Transverse colon (tissue), 4 donors: ENCODE results near the gene PTGER4. TPM values are rescaled to one million over a fixed set of nuclear protein-coding genes. Genes with fewer than 3 reads are reported as not detected.

Experiments used
- DNase-seq: peaks from one replicate; pipeline ENCODE4 v3.0.0-alpha.2; 2019
- H3K27ac ChIP-seq, 4 donors: fragments of 200-600 bp; sonication (generic); 2 replicates each; pipeline ENCODE4 v1.5.1; 2016 to 2018; ENCODE audit warnings: inconsistent platforms in 4 of 4
- H3K27me3 ChIP-seq: fragments of 200-600 bp; sonication (generic); 2 replicates; pipeline ENCODE4 v1.5.1; 2017; ENCODE audit warnings: inconsistent platforms
- H3K36me3 ChIP-seq, 4 donors: fragments of 200-600 bp; sonication (generic); 2 replicates each; pipeline ENCODE4 v1.5.1; 2017 to 2019; ENCODE audit warnings: inconsistent platforms in 4 of 4
- H3K4me1 ChIP-seq, 4 donors: fragments of 200-600 bp; sonication (generic); 2 replicates each; pipeline ENCODE4 v1.5.1; 2017 to 2020; ENCODE audit warnings: inconsistent platforms in 4 of 4
- H3K4me3 ChIP-seq, 4 donors: fragments of 200-600 bp; sonication (generic); 1 replicate in 1 of 4; 2 replicates in 3 of 4; pipeline versions ENCODE4 v1.5.1 to v1.6.1; 2017 to 2019; ENCODE audit warnings: inconsistent platforms in 4 of 4
- H3K9me3 ChIP-seq, 2 donors: fragments of 200-600 bp; sonication (generic); 2 replicates each; pipeline ENCODE4 v1.5.1; 2017 to 2019; ENCODE audit warnings: inconsistent platforms in 2 of 2
- CTCF ChIP-seq, 5 experiments: fragments of 200-600 bp in 3 of 5; fragments of 450-650 bp in 2 of 5; sonication (generic) in 3 of 5; IDR thresholded peaks; 1 replicate in 2 of 5; 2 replicates in 3 of 5; pipeline ENCODE4 v1.5.1; 2016 to 2017; ENCODE audit warnings: antibody characterized with exemption in 5 of 5, inconsistent platforms in 3 of 5, mild to moderate bottlenecking in 2 of 5, moderate library complexity in 1 of 5
- EP300 ChIP-seq: sonication (generic); formaldehyde crosslinking; IDR thresholded peaks from one replicate; pipeline ENCODE4 v1.6.1; 2017; ENCODE audit warnings: antibody characterized with exemption, low read depth
- POLR2A ChIP-seq: fragments of 450-650 bp; IDR thresholded peaks from one replicate; pipeline ENCODE4 v1.6.1; 2016; ENCODE audit warnings: antibody characterized with exemption, mild to moderate bottlenecking, moderate library complexity
- POLR2AphosphoS5 ChIP-seq, 3 donors: sonication (generic); formaldehyde crosslinking; IDR thresholded peaks; one replicate each; pipeline ENCODE4 v1.6.1; 2016; ENCODE audit warnings: antibody characterized with exemption in 3 of 3
- WGBS, 2 donors: methylation state at CpG; one replicate each; pipeline ENCODE4 v1.1.5; 2018; ENCODE audit warnings: low coverage in 1 of 2; 5-methylcytosine and 5-hydroxymethylcytosine counted together
- in situ Hi-C, 4 donors: fragments of 200-750 bp; cut with MboI; loops; one replicate each; pipeline versions ENCODE4 v1.15.0 to v1.15.1; 2017; ENCODE audit warnings: low sequenced_read_pairs in 3 of 4, low pct_ligation_motif_present in 1 of 4, low pct_unique_long_range_greater_than_20kb in 1 of 4
- intact Hi-C: fragments of 100-400 bp; cut with DNase I; formaldehyde crosslinking; loops from one replicate; pipeline ENCODE4 v1.15.1; 2023; ENCODE audit warnings: low total_unique reads
- total RNA-seq, 4 donors: library from RNA; depleted of rRNA; stranded (reverse); fragments of >200 nt; gene quantifications; one replicate each; pipeline ENCODE4 v1.1.0, GENCODE V29; 2016

The PTGER4 gene
- total RNA-seq, 4 donors from 2014 or later = 39.6 to 127 (median 105) TPM

DNA sequence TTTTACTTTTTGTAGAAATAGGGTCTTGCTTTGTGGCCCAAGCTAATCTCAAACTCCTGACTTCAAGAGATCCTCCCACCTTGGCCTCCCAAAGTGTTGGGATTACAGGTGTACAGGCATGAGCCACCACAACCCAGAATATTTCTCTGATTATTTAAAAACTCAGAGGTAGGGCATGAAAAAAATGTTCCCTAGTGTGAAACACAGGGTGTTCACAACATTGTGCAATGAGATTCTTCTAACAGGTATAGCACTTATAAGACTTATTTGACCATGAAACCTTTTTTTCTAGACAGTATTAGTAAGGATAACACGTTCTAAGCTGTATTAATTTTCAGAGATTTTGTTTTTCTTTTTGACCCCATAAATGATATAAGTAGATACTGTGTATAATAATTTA is 13.1 kb upstream of the PTGER4 start:
- Histone ChIP-seq H3K36me3 (no peaks in the 10 kb centered on the region), H3K27ac (no peak overlapping the region), H3K27me3 (no peaks in the 10 kb centered on the region), H3K4me1 (no peaks in the 10 kb centered on the region), H3K4me3 (no peak overlapping the region), H3K9me3 (no peaks in the 10 kb centered on the region)
- in situ Hi-C loops = no loop called here
- intact Hi-C loops = no loop called here
- no peak for DNase-seq
- WGBS, 2 donors = 80 to 92% methylated on average over 1 of the region's 1 CpG
- TF ChIP-seq CTCF (IDR thresholded peaks at IDR 0.05) = no peak
- TF ChIP-seq POLR2A = no peak
- TF ChIP-seq EP300 = no peak
- no peak for TF ChIP-seq POLR2AphosphoS5 (IDR thresholded peaks at IDR 0.05)

- intact Hi-C loops (no loop called here), in situ Hi-C loops (no loop called here)
- TF ChIP-seq EP300 = no peak
- no peak for TF ChIP-seq CTCF (IDR thresholded peaks at IDR 0.05)
- no peak for DNase-seq
- H3K27ac ChIP-seq = no peak overlapping the region
- no peaks in the 10 kb centered on the region for H3K36me3 ChIP-seq
- no peaks in the 10 kb centered on the region for H3K9me3 ChIP-seq
- no peaks in the 10 kb centered on the region for H3K27me3 ChIP-seq
- no peaks in the 10 kb centered on the region for H3K4me1 ChIP-seq
- H3K4me3 ChIP-seq = no peak overlapping the region
These were observed 12.5 kb upstream of the PTGER4 start for GRCh38 chr5:40667161-40667663.

GRCh38 chr5:40669606-40670390 is 9.9 kb upstream of the PTGER4 start:
- Histone ChIP-seq H3K4me3 (no peak overlapping the region), H3K9me3 (no peaks in the 10 kb centered on the region), H3K27me3 (no peaks in the 10 kb centered on the region), H3K27ac (no peak overlapping the region), H3K36me3 (no peaks in the 10 kb centered on the region), H3K4me1 (no peaks in the 10 kb centered on the region)
- no peak for DNase-seq
- in situ Hi-C loops (no loop called here), intact Hi-C loops (no loop called here)
- WGBS, 2 donors = 60 to 72% methylated on average over 6 of the region's 6 CpGs
- TF ChIP-seq CTCF (IDR thresholded peaks at IDR 0.05) (no peak), EP300 (no peak), POLR2A (no peak), POLR2AphosphoS5 (IDR thresholded peaks at IDR 0.05) (no peak)

DNA sequence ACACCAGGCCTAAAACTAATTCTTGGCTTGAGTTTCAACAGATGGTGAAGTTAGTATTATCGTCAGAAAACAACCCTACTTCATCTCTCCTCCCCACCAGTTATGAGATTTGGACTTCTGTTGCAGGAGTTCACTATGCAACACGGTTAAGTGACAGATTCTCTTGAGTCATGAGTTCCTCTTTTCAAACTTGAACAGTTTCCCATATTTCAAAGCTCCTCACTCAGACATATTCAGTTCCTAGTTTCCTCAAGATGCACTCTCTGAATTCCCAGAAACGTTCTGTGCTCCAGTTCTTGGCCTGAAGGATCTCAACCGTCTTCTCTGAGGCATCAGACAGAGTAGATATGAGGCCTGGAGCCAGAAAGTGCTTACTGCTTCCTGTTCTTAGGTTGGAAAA is 7.3 kb upstream of the PTGER4 start:
- peaks cover 0 to 14% (median 7%) of the 10 kb centered on the region in 4 donors for H3K4me1 ChIP-seq
- no peaks in the 10 kb centered on the region for H3K9me3 ChIP-seq
- WGBS, 2 donors = 47 to 52% methylated on average over 4 of the region's 4 CpGs
- no peaks in the 10 kb centered on the region for H3K36me3 ChIP-seq
- TF ChIP-seq EP300 (no peak), POLR2AphosphoS5 (IDR thresholded peaks at IDR 0.05) (no peak), CTCF (IDR thresholded peaks at IDR 0.05) (no peak), POLR2A (no peak)
- DNase-seq = no peak
- intact Hi-C loops (no loop called here), in situ Hi-C loops (no loop called here)
- H3K4me3 ChIP-seq = no peak overlapping the region
- H3K27ac ChIP-seq = peak overlapping the region in 1 of 4 donors; percentile 22
- H3K27me3 ChIP-seq = no peaks in the 10 kb centered on the region
